GM19238 (cell line): ENCODE measurements around the gene MRPL20.
A peak's percentile ranks its signal among the peaks of the same experiment; 100 is the strongest.
"Not testable (repeated sequence)": the region's sequence is repeated elsewhere in the genome, so short reads cannot be mapped to it uniquely, and the experiment has no call there.

Experiments used
- DNase-seq: peaks from one replicate; pipeline ENCODE4 v3.0.0; 2011; ENCODE audit warnings: low spot score; ENCODE audit not compliant: insufficient read length

Gene MRPL20

GRCh38 chr1:1406821-1407635 is at the start of gene MRPL20:
TSS of gene MRPL20 (minus strand) at chr1:1407293. CDS start at chr1:1407217, 76 bp downstream.
- peak; percentile 99 for DNase-seq

GRCh38 chr1:1456683-1457255 is 49.7 kb upstream of the MRPL20 start:
- not testable (repeated sequence) for DNase-seq

GRCh38 chr1:1455934-1456333 is 48.8 kb upstream of the MRPL20 start:
- not testable (repeated sequence) for DNase-seq

GRCh38 chr1:1455366-1455884 is 48.3 kb upstream of the MRPL20 start:
- DNase-seq = no peak

- DNase-seq = not testable (repeated sequence)
Observed at GRCh38 chr1:1454286-1455056, 47.4 kb upstream of the MRPL20 start.

GRCh38 chr1:1452882-1453281 is 45.8 kb upstream of the MRPL20 start:
- no peak for DNase-seq

GRCh38 chr1:1452365-1452739 is 45.3 kb upstream of the MRPL20 start:
- DNase-seq = not testable (repeated sequence)

- no peak for DNase-seq
Observed at GRCh38 chr1:1451696-1452364, 44.7 kb upstream of the MRPL20 start.

GRCh38 chr1:1450616-1451015 is 43.5 kb upstream of the MRPL20 start:
- not testable (repeated sequence) for DNase-seq

GRCh38 chr1:1449099-1449739 is 42.1 kb upstream of the MRPL20 start, which contains the start of gene ATAD3C:
TSS of gene ATAD3C (plus strand) at chr1:1449689. CDS start at chr1:1450684, 995 bp downstream.
- DNase-seq = no peak

GRCh38 chr1:1446631-1447030 is 39.5 kb upstream of the MRPL20 start:
- not testable (repeated sequence) for DNase-seq

GRCh38 chr1:1442069-1442770 is 35.1 kb upstream of the MRPL20 start:
- no peak for DNase-seq

- peak; percentile 86 for DNase-seq
Observed at GRCh38 chr1:1441002-1441888, 34.2 kb upstream of the MRPL20 start.

GRCh38 chr1:1440262-1441001 is 33.3 kb upstream of the MRPL20 start:
- DNase-seq = peak; percentile 4

- DNase-seq = peak; percentile 7
Observed at GRCh38 chr1:1439546-1440261, 32.6 kb upstream of the MRPL20 start.

GRCh38 chr1:1438531-1439381 is 31.7 kb upstream of the MRPL20 start:
- DNase-seq = peak; percentile 32

GRCh38 chr1:1437904-1438376 is 30.8 kb upstream of the MRPL20 start:
- DNase-seq = peak; percentile 80
